ENCODE measurements around the gene SLC8A1. TPM values are rescaled to one million over a fixed set of nuclear protein-coding genes. Genes with fewer than 3 reads are reported as not detected.
A peak's percentile ranks its signal among the peaks of the same experiment; 100 is the strongest.

Gene SLC8A1
- total RNA-seq, 2 donors from 2014 or later = 0.43 to 0.64 TPM

DNA sequence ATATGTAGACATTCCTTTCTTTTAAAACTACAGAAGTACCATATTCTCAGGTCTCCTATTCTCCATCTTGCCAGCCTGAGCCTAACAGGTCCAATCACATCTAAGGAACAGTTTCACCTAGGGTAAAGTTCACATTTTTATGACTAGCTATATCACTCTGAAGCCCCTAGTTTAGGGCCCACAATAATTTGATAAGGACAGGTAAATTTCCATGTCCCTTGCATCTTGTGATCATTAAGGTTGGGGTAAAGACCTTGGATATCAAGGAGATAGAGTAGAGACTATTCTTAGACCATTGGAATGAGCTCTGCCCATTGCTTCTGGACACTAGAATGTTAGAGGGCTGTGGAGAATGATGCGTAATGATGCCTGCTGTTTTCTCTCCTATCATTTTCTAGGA, 185.7 kb downstream of the SLC8A1 start:
- no peaks in the 10 kb centered on the region for H3K36me3 Mint-ChIP-seq
- H3K9me3 Mint-ChIP-seq = peaks cover 3 to 8% of the 10 kb centered on the region in 2 donors
- H3K27ac Mint-ChIP-seq = no peak overlapping the region
- ATAC-seq = no peak
- no peak for DNase-seq (ENCODE audit: low spot score in 2 of 2)

GRCh38 chr2:40265602-40266001, 186.3 kb downstream of the SLC8A1 start:
- Mint-ChIP-seq H3K9me3 (peaks cover 3 to 11% of the 10 kb centered on the region in 2 donors), H3K27ac (no peak overlapping the region), H3K36me3 (no peaks in the 10 kb centered on the region)
- no peak for ATAC-seq
- no peak for DNase-seq (ENCODE audit: low spot score in 2 of 2)

- Mint-ChIP-seq H3K27ac (no peak overlapping the region), H3K9me3 (peaks cover 3 to 11% of the 10 kb centered on the region in 2 donors), H3K36me3 (no peaks in the 10 kb centered on the region)
- no peak for ATAC-seq
- DNase-seq (ENCODE audit: low spot score in 2 of 2) = no peak
These were observed 190.8 kb downstream of the SLC8A1 start for GRCh38 chr2:40261042-40261441.

- ATAC-seq = no peak
- H3K36me3 Mint-ChIP-seq = no peaks in the 10 kb centered on the region
These were observed 191.5 kb downstream of the SLC8A1 start for GRCh38 chr2:40260437-40260836.

GRCh38 chr2:40259900-40260299, 192.0 kb downstream of the SLC8A1 start:
- Mint-ChIP-seq H3K36me3 (no peaks in the 10 kb centered on the region), H3K27ac (no peak overlapping the region), H3K9me3 (peaks cover 3 to 11% of the 10 kb centered on the region in 2 donors)
- DNase-seq (ENCODE audit: low spot score in 2 of 2) (no peak), ATAC-seq (no peak)

More at GRCh38 chr2:40260437-40260836, 191.5 kb downstream of the SLC8A1 start:
- no peak for DNase-seq (ENCODE audit: low spot score in 2 of 2)
- H3K9me3 Mint-ChIP-seq = peaks cover 3 to 11% of the 10 kb centered on the region in 2 donors
- no peak overlapping the region for H3K27ac Mint-ChIP-seq

DNA sequence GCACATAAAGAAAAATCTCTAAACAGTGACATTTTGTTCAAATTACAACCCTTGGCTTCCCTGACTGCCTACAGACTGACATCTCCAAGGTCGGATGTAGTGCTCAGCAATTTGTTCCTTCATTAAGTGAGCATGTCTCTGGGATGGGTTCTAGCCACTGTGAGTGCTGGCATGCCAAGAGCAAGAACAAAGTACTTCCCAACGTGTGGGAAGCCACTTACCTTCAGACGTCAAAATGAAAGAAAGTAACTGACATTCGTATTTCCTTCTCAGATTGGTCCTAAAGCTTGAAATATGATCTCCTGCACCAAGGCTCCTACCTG, 193.8 kb downstream of the SLC8A1 start:
- no peaks in the 10 kb centered on the region for H3K36me3 Mint-ChIP-seq
- no peak for ATAC-seq
- H3K27ac Mint-ChIP-seq = no peak overlapping the region

GRCh38 chr2:40257340-40258134, 194.4 kb downstream of the SLC8A1 start:
- H3K36me3 Mint-ChIP-seq = no peaks in the 10 kb centered on the region
- peaks cover 0 to 11% of the 10 kb centered on the region in 2 donors for H3K9me3 Mint-ChIP-seq
- no peak overlapping the region for H3K27ac Mint-ChIP-seq
- ATAC-seq (no peak), DNase-seq (ENCODE audit: low spot score in 2 of 2) (no peak)

More for the DNA sequence above, 193.8 kb downstream of the SLC8A1 start:
- no peak for DNase-seq (ENCODE audit: low spot score in 2 of 2)
- H3K9me3 Mint-ChIP-seq = peaks cover under 1 to 11% of the 10 kb centered on the region in 2 donors

GRCh38 chr2:40256649-40257048, 195.2 kb downstream of the SLC8A1 start:
- no peak overlapping the region for H3K27ac Mint-ChIP-seq
- no peaks in the 10 kb centered on the region for H3K36me3 Mint-ChIP-seq

DNA sequence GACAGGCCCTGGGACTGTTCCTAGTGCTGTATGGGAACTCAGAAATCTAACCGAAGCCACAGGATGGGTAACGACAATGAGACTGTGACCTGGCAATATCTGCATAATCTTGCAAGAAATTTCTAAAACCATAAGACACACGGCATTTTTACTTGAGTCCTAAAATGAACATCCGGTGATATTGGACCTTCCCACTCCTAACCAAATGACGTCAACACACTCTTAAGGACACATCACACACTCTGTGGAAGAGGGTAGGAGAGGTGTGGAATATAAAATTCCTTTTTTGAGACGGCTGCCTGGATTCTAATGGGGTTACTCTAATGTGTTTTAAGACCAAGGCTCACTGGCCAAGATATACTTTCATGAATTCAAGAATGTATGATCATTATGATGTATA, 195.9 kb downstream of the SLC8A1 start:
- H3K27ac Mint-ChIP-seq = no peak overlapping the region

More at GRCh38 chr2:40256649-40257048, 195.2 kb downstream of the SLC8A1 start:
- DNase-seq (ENCODE audit: low spot score in 2 of 2) (no peak), ATAC-seq (no peak)
- peaks cover 0 to 7% of the 10 kb centered on the region in 2 donors for H3K9me3 Mint-ChIP-seq

GRCh38 chr2:40255103-40255502, 196.8 kb downstream of the SLC8A1 start:
- ATAC-seq (no peak), DNase-seq (ENCODE audit: low spot score in 2 of 2) (no peak)
- H3K27ac Mint-ChIP-seq = no peak overlapping the region
- H3K9me3 Mint-ChIP-seq = no peaks in the 10 kb centered on the region
- H3K36me3 Mint-ChIP-seq = no peaks in the 10 kb centered on the region

More for the DNA sequence above, 195.9 kb downstream of the SLC8A1 start:
- Mint-ChIP-seq H3K36me3 (no peaks in the 10 kb centered on the region), H3K9me3 (peaks cover 0 to 1% of the 10 kb centered on the region in 2 donors)
- DNase-seq (ENCODE audit: low spot score in 2 of 2) (no peak), ATAC-seq (no peak)

GRCh38 chr2:40254611-40255010, 197.3 kb downstream of the SLC8A1 start:
- ATAC-seq (no peak), DNase-seq (ENCODE audit: low spot score in 2 of 2) (no peak)
- H3K9me3 Mint-ChIP-seq = no peaks in the 10 kb centered on the region
- H3K36me3 Mint-ChIP-seq = no peaks in the 10 kb centered on the region
- H3K27ac Mint-ChIP-seq = no peak overlapping the region

GRCh38 chr2:40251137-40251536, 200.8 kb downstream of the SLC8A1 start:
- H3K27ac Mint-ChIP-seq = no peak overlapping the region
- no peak for ATAC-seq

DNA sequence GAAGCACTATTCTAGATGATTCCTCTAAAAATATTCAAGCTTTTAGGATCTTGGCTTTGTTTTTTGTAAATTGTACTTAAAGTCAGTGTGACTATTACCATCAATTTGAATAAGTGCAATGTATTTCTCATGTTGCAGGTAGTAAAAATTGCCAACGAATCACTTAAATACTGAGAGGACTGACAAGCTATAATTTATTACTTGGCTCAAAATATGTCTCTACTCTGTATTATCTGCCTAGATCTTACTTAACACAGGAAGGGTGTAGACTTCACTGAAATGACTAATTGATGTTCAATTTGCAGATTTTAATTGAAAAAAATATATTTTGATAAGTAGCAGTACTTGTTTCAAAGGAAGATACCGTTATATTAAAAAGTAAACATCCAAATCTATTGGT, 202.3 kb downstream of the SLC8A1 start:
- H3K9me3 Mint-ChIP-seq = no peaks in the 10 kb centered on the region
- ATAC-seq = no peak

More at GRCh38 chr2:40251137-40251536, 200.8 kb downstream of the SLC8A1 start:
- Mint-ChIP-seq H3K9me3 (no peaks in the 10 kb centered on the region), H3K36me3 (no peaks in the 10 kb centered on the region)
- no peak for DNase-seq (ENCODE audit: low spot score in 2 of 2)

DNA sequence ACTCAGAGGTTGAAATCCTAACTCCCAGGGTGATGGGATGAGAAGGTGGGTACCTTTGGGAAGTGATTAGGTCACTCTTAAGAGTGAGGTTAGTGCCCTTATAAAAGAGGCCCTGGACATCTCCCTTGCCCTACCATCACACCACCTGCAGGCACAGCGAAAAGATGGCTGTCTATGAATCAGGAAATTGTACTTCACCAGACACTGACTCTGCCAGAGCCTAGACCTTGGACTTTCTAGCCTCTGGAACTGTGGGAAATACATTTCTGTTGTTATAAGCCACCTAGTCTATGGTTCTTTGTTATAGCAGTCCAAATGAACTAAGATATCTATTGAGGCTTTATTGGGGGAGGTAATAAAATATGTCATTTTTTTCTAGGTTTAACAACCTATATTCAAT, 203.6 kb downstream of the SLC8A1 start:
- H3K9me3 Mint-ChIP-seq = no peaks in the 10 kb centered on the region
- no peaks in the 10 kb centered on the region for H3K36me3 Mint-ChIP-seq
- DNase-seq (ENCODE audit: low spot score in 2 of 2) (no peak), ATAC-seq (no peak)
- no peak overlapping the region for H3K27ac Mint-ChIP-seq

More for the DNA sequence above, 202.3 kb downstream of the SLC8A1 start:
- no peaks in the 10 kb centered on the region for H3K36me3 Mint-ChIP-seq
- no peak for DNase-seq (ENCODE audit: low spot score in 2 of 2)
- H3K27ac Mint-ChIP-seq = no peak overlapping the region

DNA sequence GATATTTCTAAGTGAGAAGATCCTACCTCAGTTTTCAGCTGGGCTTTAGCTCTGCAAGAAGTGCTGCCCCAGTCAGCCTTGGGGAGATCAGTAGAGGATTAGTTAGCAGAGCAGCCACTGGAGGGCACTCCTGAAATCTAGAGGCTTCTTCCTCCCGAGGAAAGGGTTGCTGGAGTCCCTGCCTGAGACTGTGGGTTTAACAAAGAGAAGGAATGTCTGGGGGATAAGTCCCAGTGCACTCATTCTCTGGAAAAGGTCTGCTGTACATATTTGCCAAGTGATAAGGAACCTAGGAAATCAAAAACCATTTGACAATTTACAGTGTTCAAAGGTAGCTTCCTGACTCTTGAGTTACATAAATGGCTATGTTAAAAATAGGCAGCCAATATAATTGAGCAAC, 207.2 kb downstream of the SLC8A1 start:
- ATAC-seq (peak in 1 of 2 donors; percentile 43), DNase-seq (ENCODE audit: low spot score in 2 of 2) (no peak)
- H3K9me3 Mint-ChIP-seq = peaks cover 0 to 4% of the 10 kb centered on the region in 2 donors
- H3K27ac Mint-ChIP-seq = no peak overlapping the region
- no peaks in the 10 kb centered on the region for H3K36me3 Mint-ChIP-seq

DNA sequence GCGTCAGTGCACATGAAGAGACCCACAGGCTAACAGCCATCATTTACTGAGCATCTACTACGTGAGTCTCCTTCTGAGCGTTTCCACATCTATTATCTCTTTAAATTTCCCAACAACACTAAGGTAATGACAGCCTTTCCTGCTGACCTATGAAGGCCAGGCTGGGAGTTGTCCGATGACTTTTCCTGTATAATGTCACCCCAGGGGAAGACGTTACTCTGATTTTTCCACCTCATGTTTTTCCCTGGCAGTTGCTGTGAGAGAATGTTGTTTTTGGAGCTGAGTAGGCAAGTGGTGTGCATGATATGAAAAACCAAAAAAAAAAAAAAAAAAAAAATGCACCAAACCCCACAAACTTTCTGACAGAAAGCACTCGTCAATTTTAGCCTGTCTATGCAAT, 207.6 kb downstream of the SLC8A1 start:
- no peak for ATAC-seq

DNA sequence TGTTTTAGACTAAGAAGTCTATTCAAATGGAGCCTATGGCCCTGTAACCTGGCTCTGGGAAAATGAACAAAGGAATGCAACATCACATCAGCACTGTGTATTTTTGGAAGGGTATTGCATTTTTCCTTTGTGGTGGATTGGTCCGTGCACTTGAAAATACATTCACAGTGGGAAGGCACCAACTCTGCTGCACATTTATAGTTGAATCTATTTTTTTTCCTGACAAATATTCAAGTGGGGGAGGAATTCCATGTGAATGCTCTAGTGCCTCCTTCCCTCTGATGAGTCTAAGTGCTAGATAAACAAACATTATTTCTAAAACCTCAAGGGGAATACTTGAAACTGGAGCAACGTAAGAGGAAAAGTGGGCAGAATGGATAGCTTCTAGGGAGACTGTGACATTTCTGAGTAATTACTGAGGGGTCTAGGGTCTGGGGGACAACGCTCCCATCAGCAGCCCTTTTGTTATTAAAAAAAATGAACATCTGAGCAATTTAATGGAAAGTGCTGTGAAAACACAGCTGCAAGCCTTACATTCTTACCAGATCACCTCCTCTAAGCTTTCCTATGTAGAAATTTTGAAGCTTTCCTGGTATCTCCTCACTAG, 208.2 kb downstream of the SLC8A1 start:
- no peak for ATAC-seq
- no peak for DNase-seq (ENCODE audit: low spot score in 2 of 2)
- Mint-ChIP-seq H3K9me3 (peaks cover 0 to 4% of the 10 kb centered on the region in 2 donors), H3K36me3 (no peaks in the 10 kb centered on the region), H3K27ac (no peak overlapping the region)

More for the DNA sequence above, 207.6 kb downstream of the SLC8A1 start:
- H3K9me3 Mint-ChIP-seq = peaks cover 0 to 4% of the 10 kb centered on the region in 2 donors
- DNase-seq (ENCODE audit: low spot score in 2 of 2) = no peak
- no peaks in the 10 kb centered on the region for H3K36me3 Mint-ChIP-seq
- H3K27ac Mint-ChIP-seq = no peak overlapping the region

DNA sequence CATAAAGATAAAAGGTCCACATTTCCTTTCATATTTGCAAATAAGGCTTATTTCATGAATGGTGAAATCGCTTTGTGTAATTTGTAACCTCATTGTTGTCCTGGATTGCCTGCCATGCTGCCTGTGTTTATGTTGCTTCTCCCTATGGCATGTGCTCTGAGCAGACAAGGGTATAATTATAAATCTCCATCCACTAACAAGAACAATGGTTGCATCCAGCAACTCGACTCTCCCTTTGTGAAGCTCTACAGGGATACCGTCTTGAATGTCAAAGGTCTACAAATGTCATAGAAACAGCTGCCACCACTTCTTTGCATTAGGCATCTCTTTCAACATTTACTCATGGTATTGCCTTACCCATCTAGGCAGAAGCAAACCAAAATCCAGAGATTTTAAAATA, 209.6 kb downstream of the SLC8A1 start:
- no peak for ATAC-seq
- no peak overlapping the region for H3K27ac Mint-ChIP-seq
- no peaks in the 10 kb centered on the region for H3K36me3 Mint-ChIP-seq
- DNase-seq (ENCODE audit: low spot score in 2 of 2) = no peak
- peaks cover 0 to 4% of the 10 kb centered on the region in 2 donors for H3K9me3 Mint-ChIP-seq

Measured in activated naive CD4-positive, alpha-beta T cell treated with anti-CD3 and anti-CD28 coated beads, Interleukin-2, amount 50 U/mL, for 72 hours (primary cell).